ENCODE measurements around the gene TNFAIP3.

DNA sequence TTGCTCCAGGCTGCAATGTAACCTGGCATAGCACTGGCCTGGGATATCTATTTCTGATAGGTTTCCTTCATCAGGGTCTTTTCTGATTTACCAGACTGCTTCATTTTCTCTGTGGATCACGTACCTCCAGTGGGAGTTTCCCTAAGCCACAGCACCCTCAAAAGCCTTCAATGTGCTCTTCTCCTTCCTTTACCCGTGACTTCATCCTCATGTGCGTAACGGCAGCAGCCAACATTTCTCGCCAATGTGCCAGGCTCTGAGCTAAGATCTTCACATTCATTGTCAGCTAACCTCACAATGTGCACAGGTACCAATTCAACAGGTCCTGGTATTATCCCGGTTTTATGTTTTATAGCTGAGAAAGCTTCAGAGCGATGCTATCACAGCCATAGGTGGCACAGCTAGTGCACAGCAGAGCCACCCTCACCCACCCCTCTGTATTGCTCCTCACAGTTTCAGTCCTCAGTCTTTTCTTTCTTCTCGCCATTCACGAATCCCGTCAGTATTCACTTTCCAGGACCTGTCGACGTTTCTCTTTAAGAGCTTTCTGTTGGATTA lies 58.2 kb downstream of the TNFAIP3 start:
- TF ChIP-seq, protein P1, sequence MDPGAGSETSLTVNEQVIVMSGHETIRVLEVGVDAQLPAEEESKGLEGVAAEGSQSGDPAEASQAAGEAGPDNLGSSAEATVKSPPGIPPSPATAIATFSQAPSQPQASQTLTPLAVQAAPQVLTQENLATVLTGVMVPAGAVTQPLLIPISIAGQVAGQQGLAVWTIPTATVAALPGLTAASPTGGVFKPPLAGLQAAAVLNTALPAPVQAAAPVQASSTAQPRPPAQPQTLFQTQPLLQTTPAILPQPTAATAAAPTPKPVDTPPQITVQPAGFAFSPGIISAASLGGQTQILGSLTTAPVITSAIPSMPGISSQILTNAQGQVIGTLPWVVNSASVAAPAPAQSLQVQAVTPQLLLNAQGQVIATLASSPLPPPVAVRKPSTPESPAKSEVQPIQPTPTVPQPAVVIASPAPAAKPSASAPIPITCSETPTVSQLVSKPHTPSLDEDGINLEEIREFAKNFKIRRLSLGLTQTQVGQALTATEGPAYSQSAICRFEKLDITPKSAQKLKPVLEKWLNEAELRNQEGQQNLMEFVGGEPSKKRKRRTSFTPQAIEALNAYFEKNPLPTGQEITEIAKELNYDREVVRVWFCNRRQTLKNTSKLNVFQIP (CRISPR knock-in tag; IDR thresholded peaks at IDR 0.05; ENCODE audit: borderline replicate concordance, low read depth) = no peak
- no peak for TF ChIP-seq SNAI2 (CRISPR knock-in tag; IDR thresholded peaks at IDR 0.05)
- TF ChIP-seq, protein P2, sequence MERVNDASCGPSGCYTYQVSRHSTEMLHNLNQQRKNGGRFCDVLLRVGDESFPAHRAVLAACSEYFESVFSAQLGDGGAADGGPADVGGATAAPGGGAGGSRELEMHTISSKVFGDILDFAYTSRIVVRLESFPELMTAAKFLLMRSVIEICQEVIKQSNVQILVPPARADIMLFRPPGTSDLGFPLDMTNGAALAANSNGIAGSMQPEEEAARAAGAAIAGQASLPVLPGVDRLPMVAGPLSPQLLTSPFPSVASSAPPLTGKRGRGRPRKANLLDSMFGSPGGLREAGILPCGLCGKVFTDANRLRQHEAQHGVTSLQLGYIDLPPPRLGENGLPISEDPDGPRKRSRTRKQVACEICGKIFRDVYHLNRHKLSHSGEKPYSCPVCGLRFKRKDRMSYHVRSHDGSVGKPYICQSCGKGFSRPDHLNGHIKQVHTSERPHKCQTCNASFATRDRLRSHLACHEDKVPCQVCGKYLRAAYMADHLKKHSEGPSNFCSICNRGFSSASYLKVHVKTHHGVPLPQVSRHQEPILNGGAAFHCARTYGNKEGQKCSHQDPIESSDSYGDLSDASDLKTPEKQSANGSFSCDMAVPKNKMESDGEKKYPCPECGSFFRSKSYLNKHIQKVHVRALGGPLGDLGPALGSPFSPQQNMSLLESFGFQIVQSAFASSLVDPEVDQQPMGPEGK (CRISPR knock-in tag; IDR thresholded peaks at IDR 0.05; ENCODE audit: borderline replicate concordance) = no peak
- no peak for TF ChIP-seq ZNF8 (CRISPR knock-in tag; IDR thresholded peaks at IDR 0.05)
- no peak for TF ChIP-seq TCF4 (CRISPR knock-in tag; IDR thresholded peaks at IDR 0.05; ENCODE audit: borderline replicate concordance)
- TF ChIP-seq ZFP3 (CRISPR knock-in tag; IDR thresholded peaks at IDR 0.05) = no peak

Data from SK-N-SH treated with all-trans-retinoic acid at 6 μM for 48 hours (cell line).